Adrenal gland (tissue), 12 donors: ENCODE data around the gene PDE8A. TPM values are rescaled to one million over a fixed set of nuclear protein-coding genes. Genes with fewer than 3 reads are reported as not detected.
"Not testable (repeated sequence)": the region's sequence is repeated elsewhere in the genome, so short reads cannot be mapped to it uniquely, and the experiment has no call there.

Experiments used
- DNase-seq, 7 donors: peaks; one replicate each; pipeline ENCODE4 v3.0.0-alpha.2; 2019 to 2020
- H3K27ac ChIP-seq, 5 donors: fragments of 200-600 bp; sonication (generic) in 4 of 5; 1 replicate in 3 of 5; 2 replicates in 2 of 5; pipeline versions ENCODE4 v1.5.1 to v1.8.0; 2016 to 2020; ENCODE audit warnings: mild to moderate bottlenecking in 1 of 5
- H3K27me3 ChIP-seq: fragments of 200-600 bp; 2 replicates; pipeline ENCODE4 v1.8.0; 2021
- H3K36me3 ChIP-seq, 2 donors: fragments of 200-600 bp; replicated peaks in 1 of 2; 1 replicate in 1 of 2; 2 replicates in 1 of 2; pipeline versions ENCODE4 v1.5.1 to v1.8.0; 2018 to 2022
- H3K4me1 ChIP-seq, 2 donors: fragments of 200-600 bp; replicated peaks in 1 of 2; 1 replicate in 1 of 2; 2 replicates in 1 of 2; pipeline versions ENCODE4 v1.5.1 to v1.8.0; 2018 to 2021
- H3K4me3 ChIP-seq, 4 donors: fragments of 200-600 bp; sonication (generic) in 3 of 4; one replicate each; pipeline ENCODE4 v1.5.1; 2016 to 2018
- H3K9me3 ChIP-seq, 3 donors: fragments of 200-600 bp; sonication (generic) in 1 of 3; replicated peaks in 1 of 3; 1 replicate in 2 of 3; 2 replicates in 1 of 3; pipeline versions ENCODE4 v1.5.1 to v1.8.0; 2016 to 2021
- POLR2A ChIP-seq, 2 donors: fragments of 450-650 bp; IDR thresholded peaks; one replicate each; pipeline ENCODE4 v1.6.1; 2017; ENCODE audit warnings: antibody characterized with exemption in 2 of 2, mild to moderate bottlenecking in 2 of 2, moderate library complexity in 1 of 2
- WGBS, 4 donors: extraction: QIAGEN DNeasy Blood & Tissue Kit in 2 of 4; methylation state at CpG; one replicate each; pipeline versions ENCODE4 v1.1.5 to v1.1.7; 2013 to 2017; 5-methylcytosine and 5-hydroxymethylcytosine counted together
- intact Hi-C, 2 donors: fragments of 100-400 bp; cut with DNase I; formaldehyde crosslinking; loops; one replicate each; pipeline versions ENCODE4 v1.14.1 to v1.15.0; 2022 to 2023
- polyA plus RNA-seq, 3 donors: library from polyadenylated mRNA; stranded (reverse); fragments of 200-250 nt in 2 of 3; fragments of 350-450 nt in 1 of 3; fragmentation: Illumina TruSeq in 1 of 3; extraction: RNeasy Lipid Tissue Mini Kit (QIAGEN cat#74804) in 1 of 3; gene quantifications; one replicate each; pipeline ENCODE4 v1.2.3, GENCODE V29; 2013 to 2014
- total RNA-seq, 9 donors: library from RNA; depleted of rRNA in 4 of 9; stranded (reverse); fragments of >200 nt in 4 of 9; fragments of 120-200 nt in 1 of 9; fragmentation: NEBNext Ultra II Directional in 1 of 9; extraction: Animal tissue kit (Norgen Biotek cat#: 25700) in 1 of 9; gene quantifications; one replicate each; pipeline versions ENCODE4 v1.1.0 to v1.2.4, GENCODE V29; 2013 to 2023
- TF ChIP-seq, protein P1 (sequence below), 6 experiments: fragments of 450-650 bp in 4 of 6; fragments of 200-600 bp in 2 of 6; sonication (generic) in 1 of 6; IDR thresholded peaks; 1 replicate in 5 of 6; 2 replicates in 1 of 6; pipeline versions ENCODE4 v1.5.1 to v1.8.0; 2016 to 2021; ENCODE audit warnings: antibody characterized with exemption in 6 of 6, mild to moderate bottlenecking in 2 of 6, moderate library complexity in 1 of 6
- donor health status: healthy with polysubstance abuse.
- donor health status: Bipolar disorder and iron deficiency.
- donor health status: DM: yes; HTN: yes; CAD: no.
- donor health status: DM: no; HTN: no; CAD: no.
- donor health status: DM: no; HTN: no; CAD: no.
- donor health status: DM: yes; HTN: yes; CAD: no.

The PDE8A gene
- total and polyA plus RNA-seq, 12 donors, result 47.3 to 123 (median 66.4) TPM

DNA sequence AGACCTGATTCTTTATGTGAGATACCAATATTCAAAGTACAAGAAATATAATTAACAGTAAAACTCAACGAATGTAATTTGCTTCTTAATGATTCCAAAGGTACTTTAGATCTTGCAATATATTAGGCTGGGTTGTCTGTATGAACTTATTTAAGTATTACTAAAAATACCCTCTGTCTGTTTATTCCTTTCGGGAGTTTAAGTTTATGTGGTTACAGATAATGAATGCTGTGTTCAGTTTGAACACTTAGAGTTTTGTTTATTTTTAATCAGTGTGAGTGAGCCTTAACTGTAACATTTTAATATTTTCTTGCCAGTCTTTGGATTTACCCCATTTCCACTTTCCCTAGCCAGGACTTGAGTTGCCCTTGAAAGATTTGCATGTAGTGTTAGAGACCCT lies 3.5 kb downstream of the PDE8A start:
- no peak for TF ChIP-seq POLR2A (IDR thresholded peaks at IDR 0.05)
- H3K9me3 ChIP-seq, result no peaks in the 10 kb centered on the region
- 40 to 63% (median 51%) methylated on average over 2 of the region's 2 CpGs for whole genome bisulfite sequencing, 4 donors
- intact Hi-C loops, result no loop called here
- no peak overlapping the region for H3K27ac ChIP-seq
- no peak for DNase-seq
- no peaks in the 10 kb centered on the region for H3K36me3 ChIP-seq
- no peaks in the 10 kb centered on the region for H3K27me3 ChIP-seq
- peaks cover 10 to 72% of the 10 kb centered on the region in 2 donors for H3K4me1 ChIP-seq
- H3K4me3 ChIP-seq, result no peak overlapping the region

DNA sequence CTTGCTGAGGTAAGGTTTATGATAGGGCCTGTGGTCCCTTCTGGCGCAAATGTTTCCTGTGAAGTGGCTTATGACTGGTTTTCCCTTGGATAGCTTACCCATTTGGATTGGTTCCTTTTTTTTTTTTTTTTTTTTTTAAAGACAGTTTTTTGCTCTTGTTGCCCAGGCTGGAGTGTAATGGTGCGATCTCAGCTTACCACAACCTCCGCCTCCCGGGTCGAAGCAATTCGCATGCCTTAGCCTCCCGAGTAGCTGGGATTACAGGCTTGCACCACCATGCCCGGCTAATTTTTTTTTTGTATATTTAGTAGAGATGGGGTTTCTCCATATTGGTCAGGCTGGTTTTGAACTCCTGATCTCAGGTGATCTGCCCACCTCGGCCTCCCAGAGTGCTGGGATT lies 5.7 kb downstream of the PDE8A start:
- H3K27ac ChIP-seq, H3K9me3 ChIP-seq, H3K27me3 ChIP-seq, intact Hi-C loops, H3K36me3 ChIP-seq, H3K4me3 ChIP-seq: not testable (repeated sequence)
- peak in 1 of 7 donors; percentile 15 for DNase-seq
- H3K4me1 ChIP-seq, result peaks cover 10 to 82% of the 10 kb centered on the region in 2 donors
- WGBS, 4 donors, result 92 to 94% (median 94%) methylated on average over 9 of the region's 9 CpGs

DNA sequence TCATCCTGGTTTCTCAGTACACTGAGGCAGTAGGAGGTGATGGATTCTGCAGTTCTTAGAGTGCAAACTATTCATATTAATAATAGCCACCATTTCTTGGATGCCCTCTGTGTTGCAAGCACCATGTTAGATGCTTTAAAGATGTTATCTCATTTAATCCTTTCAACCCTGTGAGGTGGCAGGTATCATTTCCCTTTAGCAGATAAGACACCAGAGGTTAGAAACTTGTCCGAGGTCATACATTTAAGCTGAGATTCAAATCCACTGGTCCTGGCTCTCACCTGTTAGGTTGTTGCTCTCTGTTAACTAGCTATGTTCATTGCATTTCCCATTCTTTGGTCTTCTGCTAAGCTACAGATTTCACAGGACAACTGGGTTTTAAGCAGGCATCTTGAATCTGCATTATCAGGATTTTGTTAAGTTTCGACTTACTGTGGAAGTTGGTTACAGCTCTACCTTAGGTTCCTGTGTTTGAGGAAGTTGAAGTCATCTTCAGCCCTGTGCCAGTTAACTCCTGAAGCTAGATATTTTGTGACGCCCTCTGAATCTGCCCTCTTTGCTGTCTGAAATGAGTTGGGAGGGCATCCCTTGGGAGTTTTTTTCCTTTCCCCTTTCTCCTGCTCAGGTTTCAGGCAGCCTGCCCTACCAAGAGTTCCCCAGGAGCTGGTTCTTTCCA lies 6.4 kb downstream of the PDE8A start:
- Histone ChIP-seq H3K4me1 (peaks cover 10 to 77% of the 10 kb centered on the region in 2 donors), H3K9me3 (no peaks in the 10 kb centered on the region), H3K36me3 (no peaks in the 10 kb centered on the region), H3K4me3 (no peak overlapping the region), H3K27me3 (no peaks in the 10 kb centered on the region), H3K27ac (peak overlapping the region in 1 of 5 donors; percentile 14)
- no peak for DNase-seq
- no peak for TF ChIP-seq POLR2A (IDR thresholded peaks at IDR 0.05)
- TF ChIP-seq, protein P1, sequence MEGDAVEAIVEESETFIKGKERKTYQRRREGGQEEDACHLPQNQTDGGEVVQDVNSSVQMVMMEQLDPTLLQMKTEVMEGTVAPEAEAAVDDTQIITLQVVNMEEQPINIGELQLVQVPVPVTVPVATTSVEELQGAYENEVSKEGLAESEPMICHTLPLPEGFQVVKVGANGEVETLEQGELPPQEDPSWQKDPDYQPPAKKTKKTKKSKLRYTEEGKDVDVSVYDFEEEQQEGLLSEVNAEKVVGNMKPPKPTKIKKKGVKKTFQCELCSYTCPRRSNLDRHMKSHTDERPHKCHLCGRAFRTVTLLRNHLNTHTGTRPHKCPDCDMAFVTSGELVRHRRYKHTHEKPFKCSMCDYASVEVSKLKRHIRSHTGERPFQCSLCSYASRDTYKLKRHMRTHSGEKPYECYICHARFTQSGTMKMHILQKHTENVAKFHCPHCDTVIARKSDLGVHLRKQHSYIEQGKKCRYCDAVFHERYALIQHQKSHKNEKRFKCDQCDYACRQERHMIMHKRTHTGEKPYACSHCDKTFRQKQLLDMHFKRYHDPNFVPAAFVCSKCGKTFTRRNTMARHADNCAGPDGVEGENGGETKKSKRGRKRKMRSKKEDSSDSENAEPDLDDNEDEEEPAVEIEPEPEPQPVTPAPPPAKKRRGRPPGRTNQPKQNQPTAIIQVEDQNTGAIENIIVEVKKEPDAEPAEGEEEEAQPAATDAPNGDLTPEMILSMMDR (IDR thresholded peaks at IDR 0.05), result no peak
- 75 to 89% (median 80%) methylated on average over 3 of the region's 3 CpGs for WGBS, 4 donors
- intact Hi-C loops, result no loop called here

DNA sequence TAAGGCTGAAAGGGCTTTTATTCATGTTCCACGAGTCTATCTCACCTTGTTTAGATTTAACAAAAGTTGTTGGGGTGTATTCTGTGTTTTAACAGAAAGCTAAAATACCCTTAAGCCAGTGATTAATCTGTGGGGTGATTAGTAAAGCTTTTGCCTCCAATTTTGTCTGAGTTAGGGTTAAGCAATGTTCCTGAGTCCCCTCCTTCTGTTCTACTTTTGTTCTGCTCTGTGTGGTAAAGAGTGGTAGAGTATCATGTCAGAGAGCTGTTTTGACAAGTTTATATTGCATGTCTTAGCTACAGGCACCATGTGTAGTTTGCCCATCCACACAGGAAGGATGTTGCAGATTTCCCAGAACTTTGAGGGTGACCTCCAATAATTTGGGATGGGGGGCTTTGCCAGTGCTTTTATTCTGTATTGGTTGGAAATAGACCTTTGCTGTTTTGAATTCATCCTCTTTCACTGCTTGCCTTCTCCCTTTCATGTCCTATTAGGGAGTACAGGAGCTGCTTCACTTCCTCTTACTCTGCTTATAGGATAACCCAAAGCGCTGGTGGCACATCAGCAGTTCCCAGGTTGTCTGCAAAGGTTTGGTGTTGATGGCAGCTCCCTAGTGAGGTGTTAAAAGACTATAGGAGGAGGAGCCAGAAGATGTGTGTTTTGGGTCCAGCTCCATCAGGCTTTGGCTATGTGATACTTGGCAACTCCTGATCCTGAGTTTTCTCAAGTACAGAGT lies 7.4 kb downstream of the PDE8A start:
- no peak overlapping the region for H3K4me3 ChIP-seq
- peak overlapping the region in 1 of 5 donors; percentile 32 for H3K27ac ChIP-seq
- peaks cover 10 to 74% of the 10 kb centered on the region in 2 donors for H3K4me1 ChIP-seq
- no peak for TF ChIP-seq POLR2A (IDR thresholded peaks at IDR 0.05)
- TF ChIP-seq, protein P1 (IDR thresholded peaks at IDR 0.05), result no peak
- no peak for DNase-seq
- H3K9me3 ChIP-seq, result no peaks in the 10 kb centered on the region
- WGBS, 4 donors, result 83 to 88% (median 85%) methylated on average over 2 of the region's 2 CpGs
- H3K27me3 ChIP-seq, result no peaks in the 10 kb centered on the region
- intact Hi-C loops, result no loop called here
- H3K36me3 ChIP-seq, result no peaks in the 10 kb centered on the region

DNA sequence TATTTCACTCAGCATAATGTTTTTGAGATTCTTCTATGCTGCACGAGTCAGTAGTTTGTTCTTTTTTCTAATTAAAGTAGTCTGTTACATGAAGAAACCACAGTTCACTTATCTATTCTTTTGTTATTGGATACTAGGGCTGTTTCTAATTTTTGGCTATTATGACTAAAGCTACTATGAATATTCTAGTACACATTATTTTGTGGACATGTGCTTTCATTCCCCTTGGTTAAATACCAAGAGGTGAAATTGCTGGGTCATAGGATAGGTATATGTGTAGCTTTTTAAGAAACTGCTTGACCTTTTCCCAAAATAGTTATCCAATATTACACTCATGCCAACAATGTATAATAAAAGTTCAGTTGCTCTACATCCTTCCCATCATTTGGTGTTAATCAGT lies 8.9 kb downstream of the PDE8A start:
- Histone ChIP-seq H3K9me3 (no peaks in the 10 kb centered on the region), H3K36me3 (no peaks in the 10 kb centered on the region), H3K27me3 (no peaks in the 10 kb centered on the region), H3K4me3 (no peak overlapping the region), H3K4me1 (peaks cover 3 to 69% of the 10 kb centered on the region in 2 donors), H3K27ac (no peak overlapping the region)
- WGBS, 4 donors, result 40 to 57% (median 48%) methylated on average over 1 of the region's 1 CpG
- no peak for DNase-seq
- TF ChIP-seq, protein P1 (IDR thresholded peaks at IDR 0.05), result no peak
- no peak for TF ChIP-seq POLR2A (IDR thresholded peaks at IDR 0.05)
- intact Hi-C loops, result no loop called here
